Sciatic nerve (tissue), 2 donors: Measurements from ENCODE around the gene SRMS. TPM values are rescaled to one million over a fixed set of nuclear protein-coding genes. Genes with fewer than 3 reads are reported as not detected.
"Not testable (repeated sequence)": the region's sequence is repeated elsewhere in the genome, so short reads cannot be mapped to it uniquely, and the experiment has no call there.

Source experiments
- ATAC-seq: fragments of 200-7000 bp; cut with Tn5 transposase; one replicate; pipeline ENCODE4 v1.9.1; 2020; ENCODE audit warnings: mild to moderate bottlenecking, moderate library complexity
- DNase-seq: peaks from one replicate; pipeline ENCODE4 v3.0.0-alpha.2; 2020; ENCODE audit warnings: low spot score
- intact Hi-C: fragments of 100-400 bp; cut with DNase I; formaldehyde crosslinking; loops from one replicate; pipeline ENCODE4 v1.14.2; 2022
- total RNA-seq: library from RNA; stranded (reverse); fragmentation: NEBNext Ultra II Directional; extraction: Animal tissue kit (Norgen Biotek cat#: 25700); gene quantifications from one replicate; pipeline ENCODE4 v1.2.1, GENCODE V29; 2021
- donor health status: DM: no; HTN: no; CAD: no.
- donor health status: DM: no; HTN: no; CAD: no.

The SRMS gene
- total RNA-seq, 1 donor from 2014 or later: not detected

GRCh38 chr20:63580796-63581461 lies 33.4 kb upstream of the SRMS start:
- ATAC-seq (no peak), DNase-seq (no peak)
- intact Hi-C loops: no loop called here

- intact Hi-C loops: no loop called here
- no peak for ATAC-seq
- DNase-seq: no peak
These were observed 31.6 kb upstream of the SRMS start for GRCh38 chr20:63579017-63579694.

GRCh38 chr20:63578224-63579016 lies 30.9 kb upstream of the SRMS start:
- DNase-seq: no peak
- ATAC-seq: no peak
- intact Hi-C loops: no loop called here

- ATAC-seq: no peak
- no peak for DNase-seq
These were observed 29.9 kb upstream of the SRMS start for GRCh38 chr20:63577317-63577894.

GRCh38 chr20:63576311-63576710 lies 28.8 kb upstream of the SRMS start:
- ATAC-seq: no peak

More at GRCh38 chr20:63577317-63577894, 29.9 kb upstream of the SRMS start:
- intact Hi-C loops: no loop called here

GRCh38 chr20:63574829-63575743 lies 27.5 kb upstream of the SRMS start:
- ATAC-seq (peak; percentile 34), DNase-seq (no peak)
- intact Hi-C loops: no loop called here

More at GRCh38 chr20:63576311-63576710, 28.8 kb upstream of the SRMS start:
- no peak for DNase-seq
- intact Hi-C loops: no loop called here

GRCh38 chr20:63574156-63574828 lies 26.7 kb upstream of the SRMS start, which contains the start of gene HELZ2:
TSS of gene HELZ2 (minus strand) at chr20:63574239. CDS start at chr20:63572385, 1,854 bp downstream.
- DNase-seq (peak; percentile 84), ATAC-seq (peak; percentile 85)
- intact Hi-C loops: no loop called here

GRCh38 chr20:63573647-63574131 lies 26.1 kb upstream of the SRMS start:
- intact Hi-C loops: no loop called here
- ATAC-seq (peak; percentile 7), DNase-seq (no peak)

GRCh38 chr20:63572788-63573646 lies 25.5 kb upstream of the SRMS start:
- ATAC-seq: peak; percentile 2
- intact Hi-C loops: no loop called here
- no peak for DNase-seq

GRCh38 chr20:63572071-63572787 lies 24.7 kb upstream of the SRMS start:
- DNase-seq (no peak), ATAC-seq (no peak)
- intact Hi-C loops: no loop called here

GRCh38 chr20:63571087-63571478 lies 23.5 kb upstream of the SRMS start:
- DNase-seq, ATAC-seq, intact Hi-C loops: not testable (repeated sequence)

GRCh38 chr20:63570281-63571086 lies 22.9 kb upstream of the SRMS start:
- DNase-seq (no peak), ATAC-seq (no peak)
- intact Hi-C loops: no loop called here

- DNase-seq: no peak
- no peak for ATAC-seq
- intact Hi-C loops: no loop called here
These were observed 21.7 kb upstream of the SRMS start for GRCh38 chr20:63568986-63569949.
